ENCODE data around the gene AADACL4. TPM values are rescaled to one million over a fixed set of nuclear protein-coding genes. Genes with fewer than 3 reads are reported as not detected.

Gene AADACL4
- total and polyA plus RNA-seq, 9 of the 15 experiments (the other 6 are each of a cell fraction or from before 2014, with no cell fraction given): not detected

GRCh38 chr1:12657060-12657884 is 13.4 kb downstream of the AADACL4 start (continued):
- TF ChIP-seq BCLAF1 (IDR thresholded peaks at IDR 0.05; ENCODE audit: borderline replicate concordance in 1 of 2, control insufficient read depth in 1 of 2, low read depth in 2 of 2, low read length in 1 of 2) (no peak), FOXM1 (IDR thresholded peaks at IDR 0.05; ENCODE audit: low read depth) (no peak), FOXM1 (CRISPR knock-in tag; IDR thresholded peaks at IDR 0.05; ENCODE audit: low read depth) (no peak), DLX4 (CRISPR knock-in tag; IDR thresholded peaks at IDR 0.05) (no peak), BRD4 (IDR thresholded peaks at IDR 0.05) (no peak), XRCC3 (IDR thresholded peaks at IDR 0.05) (no peak), TAF9B (IDR thresholded peaks at IDR 0.05; ENCODE audit: partially characterized antibody) (no peak), CREBBP (IDR thresholded peaks at IDR 0.05; ENCODE audit: low read depth, low read length) (no peak), HLTF (IDR thresholded peaks at IDR 0.05) (0 out of 2 replicates have a peak, but pooled peaks have one; percentile 15), CTCFL (IDR thresholded peaks at IDR 0.05; ENCODE audit: borderline replicate concordance, insufficient read depth, low read depth, low read length, poor library complexity, severe bottlenecking) (no peak), RREB1 (CRISPR knock-in tag; IDR thresholded peaks at IDR 0.05) (no peak), CSDE1 (IDR thresholded peaks at IDR 0.05) (peak in 1 of 2 experiments; percentile 36; a peak in 1 of 4 replicates), TGIF2 (CRISPR knock-in tag; IDR thresholded peaks at IDR 0.05) (no peak), BCL6 (CRISPR knock-in tag; IDR thresholded peaks at IDR 0.05) (no peak), DNMT1 (IDR thresholded peaks at IDR 0.05) (no peak), TAF15 (IDR thresholded peaks at IDR 0.05; ENCODE audit: low read depth, low read length) (no peak), ARHGAP35 (IDR thresholded peaks at IDR 0.05; ENCODE audit: partially characterized antibody) (no peak)

All from K562 (cell line).